H9 (cell line): Measurements from ENCODE around the gene CTDSPL. TPM values are rescaled to one million over a fixed set of nuclear protein-coding genes. Genes with fewer than 3 reads are reported as not detected.
A peak's percentile ranks its signal among the peaks of the same experiment; 100 is the strongest.

ENCODE experiments used
- DNase-seq: peaks from one replicate; pipeline ENCODE4 v3.0.0-alpha.2; 2017
- H2AFZ ChIP-seq: one replicate; pipeline ENCODE4 v1.6.1; 2013; ENCODE audit warnings: mild to moderate bottlenecking, low read length, control low read depth, moderate library complexity
- H2AK5ac ChIP-seq: 2 replicates; pipeline ENCODE4 v1.6.1; 2013; ENCODE audit warnings: low read length, control low read depth, mixed read lengths; ENCODE audit not compliant: insufficient read length
- H2BK120ac ChIP-seq: one replicate; pipeline ENCODE4 v1.6.1; 2013; ENCODE audit warnings: low read depth, mild to moderate bottlenecking, low read length, control low read depth, inconsistent platforms; ENCODE audit not compliant: poor library complexity, severe bottlenecking
- H2BK12ac ChIP-seq: 2 replicates; pipeline ENCODE4 v1.6.1; 2013; ENCODE audit warnings: low read length, control low read depth, mixed read lengths, low read depth; ENCODE audit not compliant: insufficient read length
- H2BK15ac ChIP-seq: 2 replicates; pipeline ENCODE4 v1.6.1; 2013; ENCODE audit warnings: low read depth, low read length, control low read depth
- H2BK20ac ChIP-seq: one replicate; pipeline ENCODE4 v1.6.1; 2013; ENCODE audit warnings: low read depth, mild to moderate bottlenecking, low read length, control low read depth, inconsistent platforms; ENCODE audit not compliant: poor library complexity, severe bottlenecking
- H2BK5ac ChIP-seq: 2 replicates; pipeline ENCODE4 v1.6.1; 2013; ENCODE audit warnings: low read length, control low read depth, mixed read lengths; ENCODE audit not compliant: insufficient read length
- H3K14ac ChIP-seq: 2 replicates; pipeline ENCODE4 v1.6.1; 2013; ENCODE audit warnings: low read length, control low read depth; ENCODE audit not compliant: insufficient read depth
- H3K18ac ChIP-seq: 2 replicates; pipeline ENCODE4 v1.6.1; 2013; ENCODE audit warnings: low read depth, mild to moderate bottlenecking, mixed read lengths, low read length, control low read depth; ENCODE audit not compliant: insufficient read length
- H3K23ac ChIP-seq: 2 replicates; pipeline ENCODE4 v1.6.1; 2013; ENCODE audit warnings: low read length, control low read depth, mixed read lengths, low read depth; ENCODE audit not compliant: insufficient read length
- H3K23me2 ChIP-seq: 2 replicates; pipeline ENCODE4 v1.6.1; 2013; ENCODE audit warnings: low read depth, mild to moderate bottlenecking, mixed read lengths, low read length, control low read depth; ENCODE audit not compliant: insufficient read length, poor library complexity, severe bottlenecking
- H3K27ac ChIP-seq: 2 replicates; pipeline ENCODE4 v1.5.1; 2013; ENCODE audit warnings: low read length, control low read depth, mixed read lengths, low read depth; ENCODE audit not compliant: insufficient read length
- H3K27me3 ChIP-seq: 2 replicates; pipeline ENCODE4 v1.6.1; 2013; ENCODE audit warnings: low read length, control low read depth, inconsistent platforms; ENCODE audit not compliant: insufficient read depth
- H3K4ac ChIP-seq: 2 replicates; pipeline ENCODE4 v1.6.1; 2013; ENCODE audit warnings: low read depth, mild to moderate bottlenecking, control low read depth, inconsistent platforms, low read length, moderate library complexity
- H3K4me1 ChIP-seq: 2 replicates; pipeline ENCODE4 v1.6.1; 2013; ENCODE audit warnings: low read length, control low read depth, inconsistent platforms; ENCODE audit not compliant: insufficient read depth
- H3K4me2 ChIP-seq: 2 replicates; pipeline ENCODE4 v1.6.1; 2013; ENCODE audit warnings: low read length, control low read depth, mixed read lengths; ENCODE audit not compliant: insufficient read length, insufficient read depth
- H3K56ac ChIP-seq: 2 replicates; pipeline ENCODE4 v1.6.1; 2013; ENCODE audit warnings: low read depth, mild to moderate bottlenecking, mixed read lengths, low read length, control low read depth; ENCODE audit not compliant: insufficient read length
- H3K79me1 ChIP-seq: 2 replicates; pipeline ENCODE4 v1.6.1; 2013; ENCODE audit warnings: low read depth, mild to moderate bottlenecking, moderate library complexity, low read length, control low read depth, inconsistent platforms; ENCODE audit not compliant: insufficient read depth, poor library complexity, severe bottlenecking
- H3K79me2 ChIP-seq: 2 replicates; pipeline ENCODE4 v1.6.1; 2013; ENCODE audit warnings: low read length, control low read depth, inconsistent platforms; ENCODE audit not compliant: insufficient read depth
- H3K9ac ChIP-seq: 2 replicates; pipeline ENCODE4 v1.6.1; 2013; ENCODE audit warnings: low read length, control low read depth, mixed read lengths; ENCODE audit not compliant: insufficient read length; ENCODE audit errors: extremely low read depth
- H3K9me3 ChIP-seq: one replicate; pipeline ENCODE4 v1.6.1; 2013; ENCODE audit warnings: low read depth, low read length, inconsistent platforms; ENCODE audit not compliant: control insufficient read depth
- H3T11ph ChIP-seq: one replicate; pipeline ENCODE4 v1.6.1; 2013; ENCODE audit warnings: mild to moderate bottlenecking, low read length, control low read depth, inconsistent platforms
- H4K20me1 ChIP-seq: one replicate; pipeline ENCODE4 v1.6.1; 2013; ENCODE audit not compliant: control insufficient read depth, insufficient read length, insufficient read depth
- H4K5ac ChIP-seq: 2 replicates; pipeline ENCODE4 v1.6.1; 2013; ENCODE audit warnings: low read depth, mild to moderate bottlenecking, mixed read lengths, low read length, control low read depth; ENCODE audit not compliant: insufficient read length
- H4K8ac ChIP-seq: replicated peaks from 2 replicates; pipeline ENCODE4 v1.6.1; 2013; ENCODE audit warnings: low read length, control low read depth, mixed read lengths, low read depth; ENCODE audit not compliant: insufficient read length
- H4K91ac ChIP-seq: 2 replicates; pipeline ENCODE4 v1.6.1; 2013; ENCODE audit warnings: low read depth, mild to moderate bottlenecking, moderate library complexity, mixed read lengths, low read length, control low read depth; ENCODE audit not compliant: insufficient read length
- H3K27ac Mint-ChIP-seq, 3 experiments: 2 replicates in 2 of 3; 3 replicates in 1 of 3; pipeline ENCODE4 v1.8.0; 2020 to 2021; ENCODE audit warnings: mixed read lengths in 3 of 3, mild to moderate bottlenecking in 1 of 3, moderate library complexity in 1 of 3
- H3K27me3 Mint-ChIP-seq: 2 replicates; pipeline ENCODE4 v1.8.0; 2021; ENCODE audit warnings: low read depth, mild to moderate bottlenecking, moderate library complexity, mixed read lengths
- H3K36me3 Mint-ChIP-seq, 3 experiments: 2 replicates in 2 of 3; 3 replicates in 1 of 3; pipeline ENCODE4 v1.8.0; 2020 to 2021; ENCODE audit warnings: low read depth in 3 of 3, mixed read lengths in 3 of 3; ENCODE audit not compliant: insufficient read depth in 1 of 3
- H3K4me1 Mint-ChIP-seq, 2 experiments: 2 replicates each; pipeline ENCODE4 v1.8.0; 2020; ENCODE audit warnings: mixed read lengths in 2 of 2
- H3K4me3 Mint-ChIP-seq, 2 experiments: 2 replicates in 1 of 2; 3 replicates in 1 of 2; pipeline ENCODE4 v1.8.0; 2020 to 2021; ENCODE audit warnings: mild to moderate bottlenecking in 2 of 2, mixed read lengths in 2 of 2, moderate library complexity in 1 of 2
- H3K9me3 Mint-ChIP-seq, 2 experiments: 2 replicates in 1 of 2; 3 replicates in 1 of 2; pipeline ENCODE4 v1.8.0; 2020; ENCODE audit warnings: mild to moderate bottlenecking in 2 of 2, mixed read lengths in 2 of 2, moderate library complexity in 1 of 2
- CTCF ChIP-seq: fragments of 200-600 bp; sonication (generic); conservative IDR thresholded peaks from 3 replicates; pipeline ENCODE4 v1.8.0; 2021; ENCODE audit warnings: antibody characterized with exemption, mild to moderate bottlenecking
- WGBS: extraction: QIAGEN DNeasy Blood & Tissue Kit; methylation state at CpG from one replicate; pipeline ENCODE4 v1.1.7; 2013; ENCODE audit warnings: missing lambda C conversion rate, low lambda C conversion rate, mixed read lengths; ENCODE audit not compliant: insufficient read length; ENCODE audit errors: extremely low coverage; 5-methylcytosine and 5-hydroxymethylcytosine counted together
- total RNA-seq: library from RNA; stranded (reverse); gene quantifications from 2 replicates; pipeline ENCODE4 v1.2.1, GENCODE V29; 2021

The CTDSPL gene
- total RNA-seq, 1 experiment from 2014 or later: 20.8 TPM

- Mint-ChIP-seq H3K4me1 (peaks cover 31 to 32% of the 10 kb centered on the region in 2 experiments), H3K36me3 (peaks cover 0 to 4% (median 3%) of the 10 kb centered on the region in 3 experiments; a peak in 4 of 7 replicates), H3K27ac (peak overlapping the region; percentile 68 to 89 (median 83)), H3K4me3 (no peak overlapping the region), H3K27me3 (no peaks in the 10 kb centered on the region), H3K9me3 (no peaks in the 10 kb centered on the region)
- no CpG with 5 or more reads among the region's 7 CpGs for WGBS
- Histone ChIP-seq H3K79me2 (no peaks in the 10 kb centered on the region), H3K4ac (no peak overlapping the region), H2AFZ (no peak overlapping the region), H3K18ac (no peak overlapping the region), H3T11ph (no peak overlapping the region), H2BK20ac (no peak overlapping the region), H2AK5ac (no peak overlapping the region), H4K20me1 (no peaks in the 10 kb centered on the region), H2BK15ac (no peak overlapping the region), H3K9me3 (no peaks in the 10 kb centered on the region), H4K8ac (no peak overlapping the region), H2BK12ac (no peak overlapping the region), H3K4me1 (peaks cover 16% of the 10 kb centered on the region), H3K4me2 (no peak overlapping the region), H3K14ac (no peak overlapping the region; the same call in 1 of the 2 replicates), H3K27ac (no peak overlapping the region), H3K27me3 (no peaks in the 10 kb centered on the region), H3K9ac (no peak overlapping the region), H4K5ac (no peak overlapping the region), H4K91ac (no peak overlapping the region), H3K56ac (no peak overlapping the region), H3K23me2 (no peaks in the 10 kb centered on the region), H2BK120ac (no peak overlapping the region), H2BK5ac (no peak overlapping the region), H3K79me1 (no peaks in the 10 kb centered on the region), H3K23ac (no peak overlapping the region)
- no peak for DNase-seq
- TF ChIP-seq CTCF: no peak
Observed at GRCh38 chr3:37957539-37957936, 95.9 kb downstream of the CTDSPL start.
